GM12801 (cell line): ENCODE data around the gene HEATR5A.

Experiments used
- TF ChIP-seq, protein P1 (sequence below): IDR thresholded peaks from one replicate; pipeline ENCODE4 v1.5.1; 2011; ENCODE audit warnings: control low read depth; ENCODE audit not compliant: insufficient read length; ENCODE audit errors: extremely low read depth

Gene HEATR5A

DNA sequence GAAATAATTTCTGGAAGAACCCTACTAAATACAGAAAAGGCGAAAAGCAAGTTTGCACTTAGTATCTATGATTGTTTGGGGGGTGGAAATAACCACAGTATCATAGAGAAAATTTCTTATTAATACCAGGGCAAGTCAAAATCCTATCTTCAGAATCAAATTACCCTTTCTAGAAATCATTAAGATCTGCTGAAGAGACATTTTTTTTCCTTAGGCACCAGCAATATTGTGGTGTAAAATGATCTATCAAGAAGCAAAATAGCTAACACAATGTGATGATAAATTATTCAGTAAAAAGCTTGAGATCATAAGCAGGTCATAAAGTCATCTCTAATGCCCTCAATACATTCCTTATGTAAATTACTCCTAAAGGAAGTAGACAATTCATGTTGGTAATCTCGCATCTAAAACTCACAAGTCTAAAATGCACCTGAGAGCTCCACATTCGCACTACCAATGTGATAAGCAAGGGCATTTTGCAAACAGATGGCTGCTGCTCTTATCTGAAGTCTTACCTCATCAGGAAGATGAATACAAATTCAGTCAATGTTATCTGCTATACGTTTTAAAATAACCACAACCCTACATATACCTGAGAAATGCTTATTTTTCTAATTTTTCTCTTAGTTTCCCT lies 14.6 kb downstream of the HEATR5A start:
- TF ChIP-seq, protein P1, sequence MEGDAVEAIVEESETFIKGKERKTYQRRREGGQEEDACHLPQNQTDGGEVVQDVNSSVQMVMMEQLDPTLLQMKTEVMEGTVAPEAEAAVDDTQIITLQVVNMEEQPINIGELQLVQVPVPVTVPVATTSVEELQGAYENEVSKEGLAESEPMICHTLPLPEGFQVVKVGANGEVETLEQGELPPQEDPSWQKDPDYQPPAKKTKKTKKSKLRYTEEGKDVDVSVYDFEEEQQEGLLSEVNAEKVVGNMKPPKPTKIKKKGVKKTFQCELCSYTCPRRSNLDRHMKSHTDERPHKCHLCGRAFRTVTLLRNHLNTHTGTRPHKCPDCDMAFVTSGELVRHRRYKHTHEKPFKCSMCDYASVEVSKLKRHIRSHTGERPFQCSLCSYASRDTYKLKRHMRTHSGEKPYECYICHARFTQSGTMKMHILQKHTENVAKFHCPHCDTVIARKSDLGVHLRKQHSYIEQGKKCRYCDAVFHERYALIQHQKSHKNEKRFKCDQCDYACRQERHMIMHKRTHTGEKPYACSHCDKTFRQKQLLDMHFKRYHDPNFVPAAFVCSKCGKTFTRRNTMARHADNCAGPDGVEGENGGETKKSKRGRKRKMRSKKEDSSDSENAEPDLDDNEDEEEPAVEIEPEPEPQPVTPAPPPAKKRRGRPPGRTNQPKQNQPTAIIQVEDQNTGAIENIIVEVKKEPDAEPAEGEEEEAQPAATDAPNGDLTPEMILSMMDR: no peak

DNA sequence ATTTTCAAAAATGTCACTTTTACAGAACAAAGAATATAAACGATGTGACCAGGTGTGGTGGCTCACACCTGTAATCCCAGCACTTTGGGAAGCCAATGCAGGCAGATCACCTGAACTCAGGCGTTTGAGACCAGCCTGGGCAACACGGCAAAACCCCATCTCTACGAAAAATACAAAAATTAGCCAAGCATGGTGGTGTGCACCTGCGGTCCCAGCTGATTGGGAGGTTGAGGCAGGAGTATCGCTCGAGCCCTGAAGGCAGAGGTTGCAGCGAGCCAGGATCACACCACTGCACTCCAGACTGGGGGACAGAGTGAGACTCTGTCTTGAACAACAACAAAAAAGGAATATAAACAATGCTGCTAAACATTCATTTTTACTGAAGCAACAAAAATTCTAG lies 15.2 kb downstream of the HEATR5A start:
- TF ChIP-seq, protein P1: no peak

DNA sequence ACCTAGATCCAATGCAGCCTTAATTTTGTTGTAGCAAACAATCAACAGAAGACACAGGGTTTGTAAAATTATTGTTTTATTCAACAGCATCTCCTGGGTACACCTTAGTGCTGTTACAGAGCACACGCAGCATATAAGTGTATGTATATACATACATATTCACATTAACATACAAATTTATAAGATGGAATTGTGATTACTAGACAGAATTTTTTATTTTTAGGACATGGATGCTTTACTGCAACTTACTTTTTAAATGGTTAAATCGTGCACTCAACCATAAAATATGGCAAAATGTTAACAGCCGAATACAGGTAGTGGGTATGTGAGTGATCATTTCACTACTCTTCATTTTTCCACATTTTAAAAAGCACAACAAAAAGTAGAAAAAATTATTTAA lies 16.6 kb downstream of the HEATR5A start:
- TF ChIP-seq, protein P1: no peak

DNA sequence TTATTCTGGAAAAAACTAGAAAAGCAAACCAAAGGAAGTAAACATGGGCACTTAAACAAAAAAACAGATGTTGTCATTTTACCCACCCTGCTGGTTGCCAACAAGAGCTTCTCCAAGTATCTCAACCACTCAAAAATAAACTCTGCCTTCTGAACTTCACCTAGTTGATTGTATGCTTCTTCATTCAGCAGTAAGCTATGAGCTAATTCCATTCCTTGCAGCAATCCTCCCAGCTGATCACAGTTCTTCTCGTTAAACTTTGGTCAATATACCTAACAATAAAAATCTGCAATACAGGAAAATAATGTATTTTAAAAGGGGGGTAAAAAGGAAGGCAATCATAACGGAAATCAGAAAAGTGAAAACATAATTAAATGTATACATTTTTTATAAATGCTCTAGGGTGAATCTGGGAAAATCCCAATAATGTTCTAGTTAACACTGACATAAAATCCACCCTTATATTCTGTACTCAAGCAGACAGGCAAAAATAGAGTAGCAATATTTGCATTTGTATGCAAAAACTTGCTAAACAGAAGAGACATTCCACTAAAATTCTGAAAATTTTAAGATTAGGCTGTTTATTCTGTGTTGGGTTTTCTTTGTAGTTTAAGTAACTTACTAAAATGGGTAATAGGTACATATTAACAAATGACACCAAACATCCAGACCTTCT lies 17.4 kb downstream of the HEATR5A start:
- TF ChIP-seq, protein P1: no peak

DNA sequence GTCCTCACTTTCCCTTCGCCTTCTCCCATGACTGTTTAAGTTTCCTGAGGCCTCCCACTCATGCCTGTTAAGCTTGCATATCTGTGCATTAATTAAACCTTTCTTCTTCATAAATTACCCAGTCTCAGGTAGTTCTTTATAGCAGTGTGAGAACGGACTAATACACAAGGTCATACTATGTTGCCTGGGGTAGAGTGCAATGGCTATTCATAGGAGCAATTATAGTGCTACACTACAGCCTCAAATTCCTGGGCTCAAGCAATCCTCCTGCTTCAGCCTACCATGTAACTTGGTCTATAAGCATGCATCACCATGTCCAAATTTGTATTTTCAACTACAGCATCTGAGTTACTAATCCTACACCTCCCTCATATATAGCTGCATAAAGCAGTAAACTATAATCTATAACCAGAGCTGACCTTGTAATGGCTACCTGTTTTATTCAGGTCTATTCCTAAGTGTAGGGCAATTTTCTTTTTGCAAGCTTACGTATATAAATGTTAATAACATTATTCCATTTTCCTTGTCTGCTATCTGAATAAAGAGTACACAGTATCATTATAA lies 18.9 kb downstream of the HEATR5A start:
- TF ChIP-seq, protein P1: no peak

DNA sequence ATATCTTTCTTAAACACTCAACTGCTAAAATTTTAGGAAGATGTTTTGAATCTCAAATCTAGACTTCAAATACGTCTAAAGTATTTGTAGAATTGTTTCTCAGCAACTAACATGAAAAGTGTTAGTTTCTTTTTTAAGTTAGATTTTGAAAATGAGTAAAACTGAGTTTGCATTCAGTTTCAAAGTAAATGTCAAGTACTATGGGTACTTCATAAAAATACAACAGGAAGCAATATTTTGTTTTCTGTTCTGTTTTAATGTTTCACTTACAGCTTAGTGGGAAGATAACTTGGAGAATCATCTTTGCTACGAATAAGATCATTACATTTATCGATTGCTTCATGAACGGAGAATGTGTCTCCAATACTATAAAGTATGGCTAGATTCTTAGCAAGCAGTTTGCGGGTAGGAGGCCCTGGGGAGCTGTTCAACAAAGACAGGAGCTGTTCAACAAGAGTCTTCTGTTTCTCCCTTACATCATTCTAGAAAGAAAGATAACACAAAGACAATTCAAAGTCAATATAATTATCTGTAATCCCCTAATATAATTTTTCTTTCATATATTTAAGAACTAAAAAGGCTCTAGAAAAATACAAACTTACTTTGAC lies 20.2 kb downstream of the HEATR5A start:
- TF ChIP-seq, protein P1: no peak

DNA sequence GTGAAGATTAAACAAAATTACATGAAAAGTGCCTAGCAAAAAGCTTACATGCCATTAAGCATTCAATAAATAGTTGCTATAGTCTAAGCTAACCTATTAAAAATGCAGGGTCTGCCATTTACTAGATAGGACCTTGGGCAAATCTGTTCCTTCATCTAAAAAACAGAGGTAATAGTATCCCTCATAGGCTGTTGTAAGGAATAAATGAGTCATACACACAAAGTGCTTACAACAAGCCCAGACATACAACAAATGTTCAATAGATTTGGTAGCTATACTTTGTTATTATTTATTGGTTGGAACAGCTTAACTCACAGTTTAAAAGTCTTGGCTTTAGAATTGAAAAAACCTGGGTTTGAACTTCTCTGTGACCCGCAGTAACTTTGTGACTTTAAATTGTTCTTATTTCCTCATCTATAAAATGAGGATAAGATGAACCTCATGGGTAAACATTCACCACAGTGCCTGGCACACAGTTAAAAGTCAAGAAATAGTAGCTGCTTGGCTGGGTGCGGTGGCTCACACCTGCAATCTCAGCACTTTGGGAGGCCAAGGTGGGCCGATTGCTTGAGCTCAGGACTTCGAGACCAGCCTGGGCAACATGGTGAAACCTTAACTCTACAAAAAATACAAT lies 24.7 kb downstream of the HEATR5A start:
- TF ChIP-seq, protein P1: no peak
